DOHH2 (cell line): ENCODE measurements around the gene BCAP31.
"Not testable (repeated sequence)": the region's sequence is repeated elsewhere in the genome, so short reads cannot be mapped to it uniquely, and the experiment has no call there.

Experiments
- EZH2phosphoT487 ChIP-seq: fragments of 200-600 bp; sonication (generic); IDR thresholded peaks from 2 replicates; pipeline ENCODE4 v1.6.1; 2017; ENCODE audit warnings: borderline replicate concordance, mild to moderate bottlenecking, antibody characterized with exemption, low read length, moderate library complexity, mixed read lengths
- TF ChIP-seq, protein P1 (sequence below): fragments of 200-600 bp; sonication (generic); IDR thresholded peaks from one replicate; pipeline ENCODE4 v1.5.1; 2014; ENCODE audit warnings: antibody characterized with exemption, mild to moderate bottlenecking, low read depth, low read length; ENCODE audit not compliant: poor library complexity, severe bottlenecking

DNA sequence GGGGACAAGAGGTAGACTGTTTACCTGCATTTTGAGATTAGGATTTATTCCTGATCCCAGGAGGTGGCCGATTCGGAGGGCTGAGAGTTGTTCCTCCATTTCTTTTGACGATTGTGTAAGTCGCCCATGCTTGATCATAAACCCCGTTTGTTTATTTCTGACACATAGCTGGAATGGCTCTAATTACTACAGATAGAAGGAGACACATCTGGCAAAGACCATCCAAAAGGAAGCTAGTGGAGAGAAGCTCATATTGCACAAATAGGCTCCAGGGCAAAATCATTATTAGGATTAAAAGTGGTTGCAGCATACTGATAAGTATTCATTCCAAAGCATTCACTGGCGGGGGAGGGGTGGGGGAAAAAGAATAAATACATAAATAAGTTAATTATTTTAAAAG is 22.8 kb upstream of the BCAP31 start:
- TF ChIP-seq, protein P1, sequence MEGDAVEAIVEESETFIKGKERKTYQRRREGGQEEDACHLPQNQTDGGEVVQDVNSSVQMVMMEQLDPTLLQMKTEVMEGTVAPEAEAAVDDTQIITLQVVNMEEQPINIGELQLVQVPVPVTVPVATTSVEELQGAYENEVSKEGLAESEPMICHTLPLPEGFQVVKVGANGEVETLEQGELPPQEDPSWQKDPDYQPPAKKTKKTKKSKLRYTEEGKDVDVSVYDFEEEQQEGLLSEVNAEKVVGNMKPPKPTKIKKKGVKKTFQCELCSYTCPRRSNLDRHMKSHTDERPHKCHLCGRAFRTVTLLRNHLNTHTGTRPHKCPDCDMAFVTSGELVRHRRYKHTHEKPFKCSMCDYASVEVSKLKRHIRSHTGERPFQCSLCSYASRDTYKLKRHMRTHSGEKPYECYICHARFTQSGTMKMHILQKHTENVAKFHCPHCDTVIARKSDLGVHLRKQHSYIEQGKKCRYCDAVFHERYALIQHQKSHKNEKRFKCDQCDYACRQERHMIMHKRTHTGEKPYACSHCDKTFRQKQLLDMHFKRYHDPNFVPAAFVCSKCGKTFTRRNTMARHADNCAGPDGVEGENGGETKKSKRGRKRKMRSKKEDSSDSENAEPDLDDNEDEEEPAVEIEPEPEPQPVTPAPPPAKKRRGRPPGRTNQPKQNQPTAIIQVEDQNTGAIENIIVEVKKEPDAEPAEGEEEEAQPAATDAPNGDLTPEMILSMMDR = not testable (repeated sequence)
- TF ChIP-seq EZH2phosphoT487 = not testable (repeated sequence)
